HUES48 (cell line): ENCODE data around the gene DCLK2.

Experiments
- H3K27ac ChIP-seq: one replicate; pipeline ENCODE4 v1.7.0; 2013; ENCODE audit warnings: low read depth, low read length, inconsistent platforms
- H3K27me3 ChIP-seq: 2 replicates; pipeline ENCODE4 v1.6.1; 2013; ENCODE audit warnings: mild to moderate bottlenecking, low read length; ENCODE audit not compliant: control insufficient read depth, insufficient read depth
- H3K36me3 ChIP-seq: 2 replicates; pipeline ENCODE4 v1.6.1; 2013; ENCODE audit warnings: low read length; ENCODE audit not compliant: control insufficient read depth, insufficient read depth
- H3K4me1 ChIP-seq: 2 replicates; pipeline ENCODE4 v1.6.1; 2013; ENCODE audit warnings: mild to moderate bottlenecking, low read length; ENCODE audit not compliant: control insufficient read depth, insufficient read depth
- H3K4me3 ChIP-seq: 2 replicates; pipeline ENCODE4 v1.5.1; 2013; ENCODE audit warnings: mild to moderate bottlenecking, low read depth, low read length
- H3K9ac ChIP-seq: 2 replicates; pipeline ENCODE4 v1.6.1; 2013; ENCODE audit warnings: mild to moderate bottlenecking, low read depth, low read length, moderate library complexity
- H3K9me3 ChIP-seq: 2 replicates; pipeline ENCODE4 v1.6.1; 2013; ENCODE audit warnings: low read length; ENCODE audit not compliant: control insufficient read depth, insufficient read depth

The DCLK2 gene

GRCh38 chr4:150240011-150240410, 161.8 kb downstream of the DCLK2 start:
- no peak overlapping the region for H3K4me3 ChIP-seq
- no peaks in the 10 kb centered on the region for H3K36me3 ChIP-seq
- H3K27ac ChIP-seq, result no peak overlapping the region
- peaks cover 17% of the 10 kb centered on the region for H3K4me1 ChIP-seq
- H3K27me3 ChIP-seq, result no peaks in the 10 kb centered on the region
- H3K9me3 ChIP-seq, result no peaks in the 10 kb centered on the region
- H3K9ac ChIP-seq, result no peak overlapping the region

- Histone ChIP-seq H3K4me3 (no peak overlapping the region), H3K9me3 (no peaks in the 10 kb centered on the region), H3K9ac (no peak overlapping the region), H3K27me3 (no peaks in the 10 kb centered on the region), H3K4me1 (peaks cover 10% of the 10 kb centered on the region), H3K27ac (no peak overlapping the region), H3K36me3 (no peaks in the 10 kb centered on the region)
Measured at GRCh38 chr4:150242820-150243458, 164.7 kb downstream of the DCLK2 start.

GRCh38 chr4:150243932-150244331, 165.7 kb downstream of the DCLK2 start:
- H3K36me3 ChIP-seq, result no peaks in the 10 kb centered on the region
- no peak overlapping the region for H3K4me3 ChIP-seq
- peaks cover 10% of the 10 kb centered on the region for H3K4me1 ChIP-seq
- H3K9ac ChIP-seq, result no peak overlapping the region
- no peaks in the 10 kb centered on the region for H3K27me3 ChIP-seq
- H3K9me3 ChIP-seq, result no peaks in the 10 kb centered on the region
- H3K27ac ChIP-seq, result no peak overlapping the region

- H3K27ac ChIP-seq, result peak overlapping the region; percentile 32
Measured at GRCh38 chr4:150244600-150244999, 166.4 kb downstream of the DCLK2 start.

GRCh38 chr4:150247184-150247583, 168.9 kb downstream of the DCLK2 start:
- Histone ChIP-seq H3K9ac (no peak overlapping the region), H3K27me3 (no peaks in the 10 kb centered on the region), H3K27ac (no peak overlapping the region), H3K4me1 (peaks cover 13% of the 10 kb centered on the region), H3K36me3 (no peaks in the 10 kb centered on the region), H3K9me3 (no peaks in the 10 kb centered on the region), H3K4me3 (no peak overlapping the region)

More at GRCh38 chr4:150244600-150244999, 166.4 kb downstream of the DCLK2 start:
- Histone ChIP-seq H3K4me1 (peaks cover 13% of the 10 kb centered on the region), H3K4me3 (no peak overlapping the region), H3K9ac (no peak overlapping the region), H3K27me3 (no peaks in the 10 kb centered on the region), H3K9me3 (no peaks in the 10 kb centered on the region), H3K36me3 (no peaks in the 10 kb centered on the region)

- Histone ChIP-seq H3K9me3 (no peaks in the 10 kb centered on the region), H3K27ac (no peak overlapping the region), H3K36me3 (no peaks in the 10 kb centered on the region), H3K9ac (no peak overlapping the region), H3K27me3 (no peaks in the 10 kb centered on the region), H3K4me1 (peaks cover 13% of the 10 kb centered on the region), H3K4me3 (no peak overlapping the region)
Measured at GRCh38 chr4:150248181-150248580, 169.9 kb downstream of the DCLK2 start.

- Histone ChIP-seq H3K4me3 (no peak overlapping the region), H3K36me3 (no peaks in the 10 kb centered on the region), H3K9ac (no peak overlapping the region), H3K4me1 (peaks cover 4% of the 10 kb centered on the region; the same call in 1 of the 2 replicates), H3K9me3 (no peaks in the 10 kb centered on the region), H3K27me3 (no peaks in the 10 kb centered on the region), H3K27ac (no peak overlapping the region)
Measured at GRCh38 chr4:150250293-150250997, 172.2 kb downstream of the DCLK2 start.

- H3K4me1 ChIP-seq, result peaks cover 4% of the 10 kb centered on the region; the same call in 1 of the 2 replicates
- no peaks in the 10 kb centered on the region for H3K27me3 ChIP-seq
- no peaks in the 10 kb centered on the region for H3K9me3 ChIP-seq
- H3K4me3 ChIP-seq, result no peak overlapping the region
- no peak overlapping the region for H3K27ac ChIP-seq
- H3K36me3 ChIP-seq, result no peaks in the 10 kb centered on the region
- no peak overlapping the region for H3K9ac ChIP-seq
Measured at GRCh38 chr4:150250998-150251651, 172.9 kb downstream of the DCLK2 start.

GRCh38 chr4:150251752-150252190, 173.5 kb downstream of the DCLK2 start:
- Histone ChIP-seq H3K9ac (no peak overlapping the region), H3K27me3 (no peaks in the 10 kb centered on the region), H3K36me3 (no peaks in the 10 kb centered on the region), H3K4me1 (peaks cover 5% of the 10 kb centered on the region; the same call in 1 of the 2 replicates), H3K4me3 (no peak overlapping the region), H3K9me3 (no peaks in the 10 kb centered on the region), H3K27ac (no peak overlapping the region)

GRCh38 chr4:150252306-150252705, 174.1 kb downstream of the DCLK2 start:
- H3K4me3 ChIP-seq, result no peak overlapping the region
- no peaks in the 10 kb centered on the region for H3K27me3 ChIP-seq
- H3K9me3 ChIP-seq, result no peaks in the 10 kb centered on the region
- H3K4me1 ChIP-seq, result peaks cover 10% of the 10 kb centered on the region; the same call in 1 of the 2 replicates
- no peak overlapping the region for H3K9ac ChIP-seq
- no peaks in the 10 kb centered on the region for H3K36me3 ChIP-seq
- H3K27ac ChIP-seq, result no peak overlapping the region

- Histone ChIP-seq H3K27ac (no peak overlapping the region), H3K4me1 (peaks cover 14% of the 10 kb centered on the region; the same call in 1 of the 2 replicates), H3K36me3 (no peaks in the 10 kb centered on the region), H3K4me3 (no peak overlapping the region), H3K9ac (no peak overlapping the region), H3K27me3 (no peaks in the 10 kb centered on the region), H3K9me3 (no peaks in the 10 kb centered on the region)
Measured at GRCh38 chr4:150252741-150253140, 174.5 kb downstream of the DCLK2 start.
